ENCODE measurements around the gene SMARCA5. TPM values are rescaled to one million over a fixed set of nuclear protein-coding genes. Genes with fewer than 3 reads are reported as not detected.

SMARCA5 gene
- 10 to 100 TPM; 21.5 to 35.9 (median 26.2) TPM for total RNA-seq

GRCh38 chr4:143513314-143514168, at the start of gene SMARCA5:
TSS of gene SMARCA5 (plus strand) at chr4:143513702. CDS start at chr4:143513925, 223 bp downstream.
- TF ChIP-seq CTCF (IDR thresholded peaks at IDR 0.05) (no peak), POLR2A (IDR thresholded peaks at IDR 0.05) (peak; percentile 84 to 94)

GRCh38 chr4:143473334-143474126, 40.0 kb upstream of the SMARCA5 start:
- no peak for TF ChIP-seq POLR2A (IDR thresholded peaks at IDR 0.05)
- TF ChIP-seq CTCF (IDR thresholded peaks at IDR 0.05) = no peak
- Histone ChIP-seq H3K9me3 (no peaks in the 10 kb centered on the region), H3K4me3 (no peak overlapping the region), H3K27me3 (no peaks in the 10 kb centered on the region), H3K27ac (no peak overlapping the region), H3K4me1 (no peaks in the 10 kb centered on the region), H3K36me3 (peaks cover 0 to 27% (median 5%) of the 10 kb centered on the region in 3 donors)
- DNase-seq = no peak

More at GRCh38 chr4:143513314-143514168, at the start of gene SMARCA5:
- peaks cover 0 to 28% (median 6%) of the 10 kb centered on the region in 4 donors for H3K4me1 ChIP-seq
- peak; percentile 95 to 99 (median 96) for DNase-seq
- H3K27ac ChIP-seq = peak within 1 kb of the TSS; percentile 97 to 100 (median 98)
- peak within 1 kb of the TSS; percentile 79 to 95 (median 86) for H3K4me3 ChIP-seq
- no peaks in the 10 kb centered on the region for H3K27me3 ChIP-seq
- H3K9me3 ChIP-seq = no peaks in the 10 kb centered on the region
- peaks cover 0 to 14% (median 0%) of the 10 kb centered on the region in 3 donors for H3K36me3 ChIP-seq

- Histone ChIP-seq H3K27ac (no peak overlapping the region), H3K9me3 (no peaks in the 10 kb centered on the region)
- TF ChIP-seq POLR2A (IDR thresholded peaks at IDR 0.05) (no peak), CTCF (IDR thresholded peaks at IDR 0.05) (no peak)
These were observed 36.0 kb upstream of the SMARCA5 start for GRCh38 chr4:143477487-143477886.

GRCh38 chr4:143481361-143481760, 32.1 kb upstream of the SMARCA5 start:
- Histone ChIP-seq H3K4me1 (no peaks in the 10 kb centered on the region), H3K9me3 (no peaks in the 10 kb centered on the region), H3K27ac (no peak overlapping the region), H3K36me3 (no peaks in the 10 kb centered on the region), H3K27me3 (no peaks in the 10 kb centered on the region), H3K4me3 (no peak overlapping the region)
- TF ChIP-seq CTCF (IDR thresholded peaks at IDR 0.05) (no peak), POLR2A (IDR thresholded peaks at IDR 0.05) (no peak)
- no peak for DNase-seq

More at GRCh38 chr4:143477487-143477886, 36.0 kb upstream of the SMARCA5 start:
- Histone ChIP-seq H3K27me3 (no peaks in the 10 kb centered on the region), H3K4me3 (no peak overlapping the region), H3K4me1 (no peaks in the 10 kb centered on the region), H3K36me3 (peaks cover 0 to 2% (median 0%) of the 10 kb centered on the region in 3 donors)
- no peak for DNase-seq

GRCh38 chr4:143482840-143483239, 30.7 kb upstream of the SMARCA5 start:
- Histone ChIP-seq H3K27ac (no peak overlapping the region), H3K27me3 (no peaks in the 10 kb centered on the region), H3K4me1 (no peaks in the 10 kb centered on the region), H3K4me3 (no peak overlapping the region), H3K36me3 (no peaks in the 10 kb centered on the region), H3K9me3 (no peaks in the 10 kb centered on the region)
- no peak for DNase-seq
- TF ChIP-seq POLR2A (IDR thresholded peaks at IDR 0.05) (no peak), CTCF (IDR thresholded peaks at IDR 0.05) (peak in 5 of 6 experiments; percentile 36 to 78 (median 64))

Data from Peyer's patch (tissue), 4 donors.